Keratinocyte (primary cell): ENCODE results near the gene FAM25A. TPM values are rescaled to one million over a fixed set of nuclear protein-coding genes. Genes with fewer than 3 reads are reported as not detected.
"Not testable (repeated sequence)": the region's sequence is repeated elsewhere in the genome, so short reads cannot be mapped to it uniquely, and the experiment has no call there.

Experiments
- DNase-seq: peaks from one replicate; pipeline ENCODE4 v3.0.0-alpha.2; 2011; ENCODE audit warnings: low read depth, missing footprints, low spot score
- FAIRE-seq: peaks from 2 replicates; lab custom pipeline; 2011; peaks lifted over from hg19 to GRCh38; lab: Jason Lieb, UNC
- H2AFZ ChIP-seq: 2 replicates; pipeline ENCODE4 v1.6.0; 2012; ENCODE audit warnings: low read length, control low read depth, inconsistent platforms; ENCODE audit not compliant: control insufficient read depth
- H3K27ac ChIP-seq: 2 replicates; pipeline ENCODE4 v1.5.1; 2011; ENCODE audit warnings: low read length; ENCODE audit not compliant: control insufficient read depth, insufficient read depth
- H3K27me3 ChIP-seq: 3 replicates; pipeline ENCODE4 v1.6.0; 2011; ENCODE audit warnings: low read length; ENCODE audit not compliant: control insufficient read depth, insufficient read depth; ENCODE audit errors: extremely low read depth
- H3K36me3 ChIP-seq, 2 experiments: 2 replicates in 1 of 2; 3 replicates in 1 of 2; pipeline ENCODE4 v1.5.1; 2011; ENCODE audit warnings: low read length in 2 of 2, mild to moderate bottlenecking in 1 of 2; ENCODE audit not compliant: control insufficient read depth in 2 of 2, insufficient read depth in 2 of 2; ENCODE audit errors: extremely low read depth in 1 of 2
- H3K4me1 ChIP-seq: 3 replicates; pipeline ENCODE4 v1.5.1; 2011; ENCODE audit warnings: low read length; ENCODE audit not compliant: control insufficient read depth, insufficient read depth; ENCODE audit errors: extremely low read depth
- H3K4me2 ChIP-seq: 3 replicates; pipeline ENCODE4 v1.6.0; 2011; ENCODE audit warnings: low read depth, low read length; ENCODE audit not compliant: control insufficient read depth, insufficient read depth; ENCODE audit errors: extremely low read depth
- H3K4me3 ChIP-seq, 3 experiments: fragments of 200-600 bp in 1 of 3; sonication (generic) in 1 of 3; 2 replicates in 2 of 3; 3 replicates in 1 of 3; pipeline ENCODE4 v1.5.1; 2011 to 2016; ENCODE audit warnings: low read length in 3 of 3, mild to moderate bottlenecking in 3 of 3, control low read depth in 2 of 3, inconsistent platforms in 1 of 3, low read depth in 1 of 3, mixed read lengths in 1 of 3, mixed run types in 1 of 3, moderate library complexity in 1 of 3; ENCODE audit not compliant: control insufficient read depth in 2 of 3, insufficient read depth in 2 of 3; ENCODE audit errors: extremely low read depth in 1 of 3
- H3K79me2 ChIP-seq: 2 replicates; pipeline ENCODE4 v1.6.0; 2012; ENCODE audit warnings: low read length; ENCODE audit not compliant: control insufficient read depth, insufficient read depth
- H3K9ac ChIP-seq: 3 replicates; pipeline ENCODE4 v1.6.0; 2011; ENCODE audit warnings: low read length; ENCODE audit not compliant: control insufficient read depth, insufficient read depth; ENCODE audit errors: extremely low read depth
- H3K9me1 ChIP-seq: 3 replicates; pipeline ENCODE4 v1.6.0; 2011; ENCODE audit warnings: low read length; ENCODE audit not compliant: control insufficient read depth, insufficient read depth; ENCODE audit errors: extremely low read depth
- H3K9me3 ChIP-seq: 2 replicates; pipeline ENCODE4 v1.5.1; 2012; ENCODE audit warnings: low read depth, low read length; ENCODE audit not compliant: control insufficient read depth
- H4K20me1 ChIP-seq: 3 replicates; pipeline ENCODE4 v1.6.0; 2011; ENCODE audit warnings: low read length; ENCODE audit not compliant: control insufficient read depth, insufficient read depth; ENCODE audit errors: extremely low read depth
- dilution Hi-C: fragments of 300-500 bp; cut with MboI; formaldehyde crosslinking; loops from one replicate; pipeline ENCODE4 v1.7.0; 2020; ENCODE audit warnings: low sequenced_read_pairs; ENCODE audit not compliant: extremely low pct_ligation_motif_present
- polyA plus RNA-seq, 5 experiments: library from polyadenylated mRNA; depleted of rRNA in 3 of 5; stranded (reverse) in 3 of 5; stranded (forward) in 1 of 5; unstranded in 1 of 5; fragments of >200 nt; gene quantifications; 1 replicate in 1 of 5; 2 replicates in 3 of 5; 3 replicates in 1 of 5; pipeline versions ENCODE4 v1.2.1 to v1.2.3, GENCODE V29; 2011 to 2012; ENCODE audit warnings: missing spikeins in 2 of 5, low read depth in 1 of 5, low replicate concordance in 1 of 5

FAM25A gene
- polyA plus RNA-seq, 1 donor (not counting 4 experiments of a cell fraction or from before 2014, with no cell fraction given) = 11.7 TPM

DNA sequence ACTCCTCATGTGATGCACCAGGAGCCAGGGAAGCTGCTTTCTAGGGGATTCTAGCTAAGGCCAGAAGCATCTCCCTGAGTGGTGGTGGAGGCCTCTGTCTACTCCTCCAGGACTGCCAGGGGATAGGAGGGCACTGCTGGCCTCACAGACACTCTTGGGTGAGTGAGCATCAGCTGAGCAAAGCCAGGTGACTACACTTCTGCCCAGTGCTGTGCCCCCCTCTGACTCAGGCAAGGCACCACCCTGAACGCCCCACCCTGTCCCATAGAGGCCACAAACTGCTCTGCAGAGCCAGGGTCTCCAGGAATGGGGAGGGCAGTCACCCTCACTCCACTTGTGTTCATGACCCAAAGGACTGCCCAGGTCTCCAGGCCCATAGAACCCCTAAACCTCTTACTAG lies 590 bp upstream of the FAM25A start:
- H3K36me3 ChIP-seq, H3K4me3 ChIP-seq, dilution Hi-C loops, H2AFZ ChIP-seq, H3K27me3 ChIP-seq, H3K9me1 ChIP-seq, H3K79me2 ChIP-seq, FAIRE-seq, H3K4me1 ChIP-seq, H3K9ac ChIP-seq, DNase-seq, H3K9me3 ChIP-seq, H4K20me1 ChIP-seq, H3K4me2 ChIP-seq: not testable (repeated sequence)
- H3K27ac ChIP-seq = peak overlapping the region; percentile 40

DNA sequence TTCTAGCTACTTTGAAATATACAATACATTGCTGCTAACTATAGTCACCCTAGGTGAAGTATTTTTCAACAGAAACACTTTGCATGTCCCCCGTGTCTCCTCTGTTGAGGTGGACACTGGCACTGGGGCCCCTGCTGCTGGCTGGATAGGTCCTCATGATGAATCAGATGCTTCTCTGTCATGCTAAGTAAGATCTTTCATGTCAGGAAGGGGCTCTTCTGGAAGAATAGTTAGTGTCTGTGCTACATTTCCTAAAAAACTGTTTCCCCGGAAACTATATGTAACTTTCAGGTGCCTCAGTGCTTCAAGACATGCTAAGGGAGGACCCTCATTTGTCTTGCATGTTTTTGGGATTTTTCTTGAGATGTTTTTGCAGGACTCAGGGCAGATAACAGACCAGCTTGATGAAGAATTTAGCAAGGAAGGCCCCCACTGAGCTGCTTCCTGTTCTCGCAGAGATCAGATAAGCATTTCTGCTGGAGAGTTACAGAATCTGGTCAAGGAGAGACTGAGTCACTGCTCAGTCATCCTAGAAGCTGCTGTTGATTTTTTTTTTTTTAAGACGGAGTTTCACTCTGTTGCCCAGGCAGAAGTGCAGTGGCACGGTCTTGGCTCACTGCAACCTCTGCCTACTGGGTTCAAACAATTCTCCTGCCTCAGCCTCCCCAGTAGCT lies 5.3 kb downstream of the FAM25A start:
- H3K4me2 ChIP-seq = peak overlapping the region; percentile 10
- H4K20me1 ChIP-seq, FAIRE-seq, H3K79me2 ChIP-seq, H3K9ac ChIP-seq, H3K36me3 ChIP-seq, dilution Hi-C loops, H3K27me3 ChIP-seq, H3K9me1 ChIP-seq, H2AFZ ChIP-seq, DNase-seq, H3K4me3 ChIP-seq, H3K27ac ChIP-seq, H3K9me3 ChIP-seq, H3K4me1 ChIP-seq: not testable (repeated sequence)

DNA sequence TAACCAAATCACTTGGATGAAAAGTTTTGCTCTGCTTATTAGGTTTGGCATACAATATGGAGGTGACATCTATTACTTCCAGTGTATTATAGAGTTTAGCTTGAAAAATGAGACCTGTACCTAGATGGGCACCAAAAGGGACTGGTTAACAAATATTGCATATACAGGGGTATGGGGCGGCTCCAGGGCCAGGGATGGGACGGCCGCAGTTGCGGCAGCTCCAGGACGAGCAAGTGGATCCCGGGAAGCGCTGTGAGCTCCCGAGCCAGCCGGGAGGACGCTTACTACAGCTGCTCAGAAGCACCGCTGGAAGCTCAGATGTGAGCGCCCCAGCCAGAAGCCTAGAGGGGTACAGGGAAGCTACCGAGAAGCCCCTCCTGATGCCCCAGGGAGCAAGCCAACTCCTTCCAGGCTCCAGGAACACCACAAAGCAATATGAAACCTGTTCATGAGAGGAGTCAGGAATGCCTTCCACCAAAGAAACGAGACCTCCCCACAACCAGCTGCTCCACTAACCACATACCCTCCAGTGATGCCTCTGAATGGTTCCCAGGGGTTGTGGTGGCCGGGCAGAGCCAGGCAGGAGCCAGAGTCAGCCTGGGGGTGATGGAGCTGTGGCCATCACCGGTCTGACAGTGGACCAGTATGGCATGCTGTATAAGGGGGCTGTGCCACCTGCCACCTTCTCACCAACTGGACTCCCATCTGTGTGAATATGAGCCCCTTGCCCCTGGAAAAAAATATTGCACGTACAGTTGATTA lies 6.8 kb downstream of the FAM25A start:
- H3K36me3 ChIP-seq, dilution Hi-C loops, FAIRE-seq, H4K20me1 ChIP-seq, H3K9ac ChIP-seq, H3K4me2 ChIP-seq, H3K79me2 ChIP-seq, DNase-seq, H3K27me3 ChIP-seq, H3K9me1 ChIP-seq, H3K4me1 ChIP-seq, H3K27ac ChIP-seq, H2AFZ ChIP-seq, H3K9me3 ChIP-seq, H3K4me3 ChIP-seq: not testable (repeated sequence)

DNA sequence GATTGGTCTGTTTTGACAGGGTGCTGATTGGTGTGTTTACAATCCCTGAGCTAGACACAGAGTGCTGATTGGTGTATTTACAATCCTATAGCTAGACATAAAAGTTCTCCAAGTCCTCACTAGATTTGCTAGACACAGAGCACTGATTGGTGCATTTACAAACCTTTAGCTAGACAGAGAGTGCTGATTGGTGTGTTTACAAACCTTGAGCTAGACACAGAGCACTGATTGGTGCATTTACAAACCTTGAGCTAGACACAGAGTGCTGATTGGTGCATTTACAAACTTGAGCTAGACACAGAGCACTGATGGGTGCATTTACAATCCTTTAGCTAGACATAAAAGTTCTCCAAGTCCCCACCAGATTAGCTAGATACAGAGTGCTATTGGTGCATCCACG lies 10.3 kb downstream of the FAM25A start:
- H3K4me2 ChIP-seq, H3K9me1 ChIP-seq, H3K9ac ChIP-seq, dilution Hi-C loops, H3K4me1 ChIP-seq, H3K36me3 ChIP-seq, H4K20me1 ChIP-seq, H3K79me2 ChIP-seq, FAIRE-seq, DNase-seq, H3K27me3 ChIP-seq, H3K27ac ChIP-seq, H3K9me3 ChIP-seq, H3K4me3 ChIP-seq, H2AFZ ChIP-seq: not testable (repeated sequence)
